ENCODE results near the gene ZNF785. TPM values are rescaled to one million over a fixed set of nuclear protein-coding genes. Genes with fewer than 3 reads are reported as not detected.

ZNF785 gene
- total RNA-seq, 1 experiment from 2014 or later, result 18.8 TPM

DNA sequence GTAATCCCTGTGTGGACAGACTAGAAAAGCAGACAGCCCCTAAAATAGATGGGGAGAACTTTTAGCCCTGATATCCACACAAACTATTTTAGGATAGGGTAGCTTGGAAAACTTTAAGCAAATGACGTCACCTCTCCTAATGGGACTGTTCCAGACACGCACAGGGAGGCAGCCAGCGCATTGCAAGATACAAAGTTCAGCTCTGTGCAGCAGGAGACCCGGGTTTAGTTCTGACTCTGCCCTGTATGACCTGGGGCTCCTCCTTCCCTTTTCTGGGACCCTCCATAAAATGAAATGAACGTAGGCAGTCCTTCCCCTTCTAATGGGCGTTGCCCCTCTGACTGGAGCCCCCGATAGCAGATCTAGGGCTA is 18.4 kb upstream of the ZNF785 start:
- peaks cover 0 to 3% of the 10 kb centered on the region in 2 experiments; a peak in 2 of 5 replicates for H3K9me3 Mint-ChIP-seq
- no peak overlapping the region for H4K5ac ChIP-seq (ENCODE audit: insufficient read length, low read depth, low read length)
- H2BK20ac ChIP-seq (ENCODE audit: low read depth, low read length, poor library complexity, severe bottlenecking), result no peak overlapping the region
- H2AFZ ChIP-seq (ENCODE audit: low read length), result no peak overlapping the region
- WGBS (ENCODE audit: extremely low coverage, insufficient read length, low lambda C conversion rate), result no CpG with 5 or more reads among the region's 7 CpGs
- no peaks in the 10 kb centered on the region for H3K27me3 Mint-ChIP-seq (ENCODE audit: low read depth)
- no peaks in the 10 kb centered on the region for H4K20me1 ChIP-seq (ENCODE audit: control insufficient read depth, insufficient read depth, insufficient read length)
- no peak overlapping the region for H3K56ac ChIP-seq (ENCODE audit: insufficient read length, low read depth, low read length)
- H3K9ac ChIP-seq (ENCODE audit: extremely low read depth, insufficient read length, low read length), result no peak overlapping the region
- no peak overlapping the region for H3K4ac ChIP-seq (ENCODE audit: low read depth, low read length)
- no peak overlapping the region for H2BK120ac ChIP-seq (ENCODE audit: low read depth, low read length, poor library complexity, severe bottlenecking)
- no peak overlapping the region for H3K4me3 Mint-ChIP-seq
- H3K79me2 ChIP-seq (ENCODE audit: insufficient read depth, low read length), result peaks cover under 1% of the 10 kb centered on the region; the same call in 1 of the 2 replicates
- H3K4me1 Mint-ChIP-seq, result peaks cover 0 to 2% of the 10 kb centered on the region in 2 experiments; a peak in 1 of 4 replicates
- H3K23me2 ChIP-seq (ENCODE audit: insufficient read length, low read depth, low read length, poor library complexity, severe bottlenecking), result no peaks in the 10 kb centered on the region
- H3K27ac Mint-ChIP-seq, result no peak overlapping the region
- H4K91ac ChIP-seq (ENCODE audit: insufficient read length, low read depth, low read length), result no peak overlapping the region
- no peaks in the 10 kb centered on the region for H3K4me1 ChIP-seq (ENCODE audit: insufficient read depth, low read length)
- no peak for DNase-seq
- no peak overlapping the region for H2AK5ac ChIP-seq (ENCODE audit: insufficient read length, low read length)
- no peak overlapping the region for H3K4me2 ChIP-seq (ENCODE audit: insufficient read depth, insufficient read length, low read length)
- H2BK12ac ChIP-seq (ENCODE audit: insufficient read length, low read depth, low read length), result no peak overlapping the region
- H3K14ac ChIP-seq (ENCODE audit: insufficient read depth, low read length), result no peak overlapping the region
- no peaks in the 10 kb centered on the region for H3K9me3 ChIP-seq (ENCODE audit: control insufficient read depth, low read depth, low read length)
- H3K18ac ChIP-seq (ENCODE audit: insufficient read length, low read depth, low read length), result no peak overlapping the region
- no peak overlapping the region for H2BK15ac ChIP-seq (ENCODE audit: low read depth, low read length)
- H4K8ac ChIP-seq (replicated peaks; ENCODE audit: insufficient read length, low read depth, low read length), result no peak overlapping the region
- no peaks in the 10 kb centered on the region for H3K27me3 ChIP-seq (ENCODE audit: insufficient read depth, low read length)
- no peak overlapping the region for H3T11ph ChIP-seq (ENCODE audit: low read length)
- no peak overlapping the region for H3K23ac ChIP-seq (ENCODE audit: insufficient read length, low read depth, low read length)
- TF ChIP-seq, protein P1, sequence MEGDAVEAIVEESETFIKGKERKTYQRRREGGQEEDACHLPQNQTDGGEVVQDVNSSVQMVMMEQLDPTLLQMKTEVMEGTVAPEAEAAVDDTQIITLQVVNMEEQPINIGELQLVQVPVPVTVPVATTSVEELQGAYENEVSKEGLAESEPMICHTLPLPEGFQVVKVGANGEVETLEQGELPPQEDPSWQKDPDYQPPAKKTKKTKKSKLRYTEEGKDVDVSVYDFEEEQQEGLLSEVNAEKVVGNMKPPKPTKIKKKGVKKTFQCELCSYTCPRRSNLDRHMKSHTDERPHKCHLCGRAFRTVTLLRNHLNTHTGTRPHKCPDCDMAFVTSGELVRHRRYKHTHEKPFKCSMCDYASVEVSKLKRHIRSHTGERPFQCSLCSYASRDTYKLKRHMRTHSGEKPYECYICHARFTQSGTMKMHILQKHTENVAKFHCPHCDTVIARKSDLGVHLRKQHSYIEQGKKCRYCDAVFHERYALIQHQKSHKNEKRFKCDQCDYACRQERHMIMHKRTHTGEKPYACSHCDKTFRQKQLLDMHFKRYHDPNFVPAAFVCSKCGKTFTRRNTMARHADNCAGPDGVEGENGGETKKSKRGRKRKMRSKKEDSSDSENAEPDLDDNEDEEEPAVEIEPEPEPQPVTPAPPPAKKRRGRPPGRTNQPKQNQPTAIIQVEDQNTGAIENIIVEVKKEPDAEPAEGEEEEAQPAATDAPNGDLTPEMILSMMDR (conservative IDR thresholded peaks at IDR 0.05), result no peak
- H2BK5ac ChIP-seq (ENCODE audit: insufficient read length, low read length), result no peak overlapping the region
- no peaks in the 10 kb centered on the region for H3K79me1 ChIP-seq (ENCODE audit: insufficient read depth, low read depth, low read length, poor library complexity, severe bottlenecking)
- H3K27ac ChIP-seq (ENCODE audit: insufficient read length, low read depth, low read length), result no peak overlapping the region
- H3K36me3 Mint-ChIP-seq (ENCODE audit: insufficient read depth in 1 of 3, low read depth in 3 of 3), result peaks cover 17 to 51% (median 45%) of the 10 kb centered on the region in 3 experiments
